Measurements from ENCODE around the gene CMSS1. TPM values are rescaled to one million over a fixed set of nuclear protein-coding genes. Genes with fewer than 3 reads are reported as not detected.

CMSS1 gene
- total and polyA plus RNA-seq, 8 donors: 2.7 to 33.3 (median 22.1) TPM

DNA sequence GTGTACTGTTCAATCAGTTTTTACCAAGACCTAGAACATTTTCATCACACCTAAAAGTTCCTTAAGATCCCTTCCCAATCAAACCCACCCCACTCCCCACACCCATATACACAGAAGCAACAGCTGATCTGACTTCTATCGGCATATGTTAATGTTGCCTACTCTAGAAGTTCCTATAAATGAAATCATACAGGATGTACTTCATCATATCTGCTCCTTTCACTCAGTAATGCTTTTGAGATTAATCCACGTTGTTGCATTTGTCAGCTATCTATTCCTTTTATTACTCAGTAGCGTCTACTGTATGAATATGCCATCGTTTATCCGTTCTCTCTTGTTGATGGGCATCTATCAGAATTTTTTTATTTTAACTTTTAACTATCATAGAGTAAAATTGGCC is 310.9 kb downstream of the CMSS1 start:
- intact Hi-C loops (cut with DNase I; ENCODE audit: low total_unique reads): no loop called here
- TF ChIP-seq POLR2AphosphoS5 (IDR thresholded peaks at IDR 0.05): no peak
- TF ChIP-seq, protein P1, sequence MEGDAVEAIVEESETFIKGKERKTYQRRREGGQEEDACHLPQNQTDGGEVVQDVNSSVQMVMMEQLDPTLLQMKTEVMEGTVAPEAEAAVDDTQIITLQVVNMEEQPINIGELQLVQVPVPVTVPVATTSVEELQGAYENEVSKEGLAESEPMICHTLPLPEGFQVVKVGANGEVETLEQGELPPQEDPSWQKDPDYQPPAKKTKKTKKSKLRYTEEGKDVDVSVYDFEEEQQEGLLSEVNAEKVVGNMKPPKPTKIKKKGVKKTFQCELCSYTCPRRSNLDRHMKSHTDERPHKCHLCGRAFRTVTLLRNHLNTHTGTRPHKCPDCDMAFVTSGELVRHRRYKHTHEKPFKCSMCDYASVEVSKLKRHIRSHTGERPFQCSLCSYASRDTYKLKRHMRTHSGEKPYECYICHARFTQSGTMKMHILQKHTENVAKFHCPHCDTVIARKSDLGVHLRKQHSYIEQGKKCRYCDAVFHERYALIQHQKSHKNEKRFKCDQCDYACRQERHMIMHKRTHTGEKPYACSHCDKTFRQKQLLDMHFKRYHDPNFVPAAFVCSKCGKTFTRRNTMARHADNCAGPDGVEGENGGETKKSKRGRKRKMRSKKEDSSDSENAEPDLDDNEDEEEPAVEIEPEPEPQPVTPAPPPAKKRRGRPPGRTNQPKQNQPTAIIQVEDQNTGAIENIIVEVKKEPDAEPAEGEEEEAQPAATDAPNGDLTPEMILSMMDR (IDR thresholded peaks at IDR 0.05): no peak
- whole genome bisulfite sequencing, 5 donors: 85 to 94% (median 90%) methylated on average over 5 of the region's 5 CpGs

DNA sequence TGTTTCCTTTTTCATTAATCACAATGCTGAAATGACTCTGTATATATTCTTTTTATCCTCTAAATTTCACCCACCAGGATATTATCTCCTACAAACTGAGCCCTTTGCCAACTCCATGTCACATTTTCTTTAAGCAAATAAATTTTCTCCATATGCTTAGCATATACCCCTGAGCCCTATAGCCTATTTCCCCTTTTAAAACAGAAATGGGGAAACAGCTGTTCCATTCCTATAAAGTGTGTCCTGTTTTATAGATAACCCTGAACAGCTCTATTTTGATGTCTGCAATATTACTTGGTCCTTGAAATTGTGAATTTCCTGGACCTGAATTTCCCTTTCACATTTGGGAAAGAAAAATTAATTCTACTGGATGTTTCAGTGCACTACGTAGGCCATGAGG is 312.3 kb downstream of the CMSS1 start:
- no peak overlapping the region for H3K27ac ChIP-seq
- no peak overlapping the region for H3K4me3 ChIP-seq
- 88 to 100% (median 89%) methylated on average over 1 of the region's 1 CpG for WGBS, 5 donors
- no peaks in the 10 kb centered on the region for H3K9me3 ChIP-seq
- H3K4me1 ChIP-seq: no peaks in the 10 kb centered on the region
- intact Hi-C loops (cut with DNase I; ENCODE audit: low total_unique reads): no loop called here
- H3K36me3 ChIP-seq: no peaks in the 10 kb centered on the region
- DNase-seq: no peak
- H3K27me3 ChIP-seq: no peaks in the 10 kb centered on the region
- no peak for TF ChIP-seq EP300 (IDR thresholded peaks at IDR 0.05)
- TF ChIP-seq POLR2AphosphoS5 (IDR thresholded peaks at IDR 0.05): no peak
- TF ChIP-seq POLR2A (IDR thresholded peaks at IDR 0.05): no peak
- TF ChIP-seq, protein P1 (IDR thresholded peaks at IDR 0.05): no peak

More for the DNA sequence above, 310.9 kb downstream of the CMSS1 start:
- Histone ChIP-seq H3K27me3 (no peaks in the 10 kb centered on the region), H3K36me3 (no peaks in the 10 kb centered on the region), H3K27ac (no peak overlapping the region), H3K4me1 (no peaks in the 10 kb centered on the region), H3K4me3 (no peak overlapping the region), H3K9me3 (no peaks in the 10 kb centered on the region)
- no peak for DNase-seq

DNA sequence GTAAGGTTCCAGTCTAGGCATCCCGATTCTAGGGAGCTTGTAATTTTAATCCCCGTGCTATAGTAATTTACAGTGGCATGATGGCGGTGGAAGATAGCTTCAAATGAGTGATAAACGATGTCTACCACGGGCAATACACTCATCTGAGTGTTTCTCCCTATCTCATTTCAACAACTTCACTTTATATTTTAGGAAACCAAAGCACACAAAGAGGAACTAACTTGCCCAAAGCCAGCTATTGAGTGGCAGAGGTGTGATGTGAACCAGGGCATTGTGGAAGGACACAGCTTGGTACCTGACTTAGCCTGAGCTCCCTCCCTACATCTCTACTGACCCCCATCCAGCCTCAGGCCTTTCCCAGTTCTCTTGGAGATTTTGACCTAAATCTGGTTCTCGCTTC is 313.6 kb downstream of the CMSS1 start:
- TF ChIP-seq, protein P1 (IDR thresholded peaks at IDR 0.05): no peak
- TF ChIP-seq EP300 (IDR thresholded peaks at IDR 0.05) (no peak), POLR2A (IDR thresholded peaks at IDR 0.05) (no peak), POLR2AphosphoS5 (IDR thresholded peaks at IDR 0.05) (no peak)
- H3K27me3 ChIP-seq: no peaks in the 10 kb centered on the region
- no peaks in the 10 kb centered on the region for H3K9me3 ChIP-seq
- no peak overlapping the region for H3K4me3 ChIP-seq
- no peaks in the 10 kb centered on the region for H3K4me1 ChIP-seq
- no peak overlapping the region for H3K27ac ChIP-seq
- intact Hi-C loops (cut with DNase I; ENCODE audit: low total_unique reads): no loop called here
- DNase-seq: no peak
- no peaks in the 10 kb centered on the region for H3K36me3 ChIP-seq
- 83 to 97% (median 88%) methylated on average over 6 of the region's 6 CpGs for WGBS, 5 donors

DNA sequence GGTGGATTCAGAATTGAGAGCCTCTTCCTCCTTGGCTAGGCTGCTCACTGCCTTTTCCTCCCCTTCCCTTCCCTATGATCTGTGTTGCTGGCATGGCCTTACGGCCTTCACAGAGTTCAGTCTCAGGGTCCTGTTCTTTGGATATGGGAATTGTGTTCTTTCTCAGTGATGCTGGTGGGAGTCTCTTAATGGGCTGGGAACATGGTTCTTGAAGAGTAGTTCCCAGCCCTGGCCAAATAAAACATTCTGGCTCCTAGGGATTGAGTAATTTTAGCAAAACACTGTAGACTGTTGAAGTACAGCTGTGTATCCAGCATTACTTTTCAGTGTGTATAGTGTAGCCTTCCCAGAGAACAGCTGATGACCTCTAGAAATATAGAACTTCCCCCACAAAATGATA is 319.3 kb downstream of the CMSS1 start:
- Histone ChIP-seq H3K9me3 (no peaks in the 10 kb centered on the region), H3K27ac (peak overlapping the region in 1 of 5 donors; percentile 41), H3K27me3 (no peaks in the 10 kb centered on the region), H3K4me1 (no peaks in the 10 kb centered on the region), H3K4me3 (no peak overlapping the region), H3K36me3 (no peaks in the 10 kb centered on the region)
- TF ChIP-seq POLR2A (IDR thresholded peaks at IDR 0.05): no peak
- no peak for TF ChIP-seq EP300 (IDR thresholded peaks at IDR 0.05)
- no peak for TF ChIP-seq POLR2AphosphoS5 (IDR thresholded peaks at IDR 0.05)
- TF ChIP-seq, protein P1 (IDR thresholded peaks at IDR 0.05): no peak
- intact Hi-C loops (cut with DNase I; ENCODE audit: low total_unique reads): no loop called here
- DNase-seq: peak in 1 of 2 donors; percentile 50
- WGBS, 5 donors: 81 to 90% (median 85%) methylated on average over 1 of the region's 1 CpG
